ENCODE measurements around the gene DCTN3. TPM values are rescaled to one million over a fixed set of nuclear protein-coding genes. Genes with fewer than 3 reads are reported as not detected.
A peak's percentile ranks its signal among the peaks of the same experiment; 100 is the strongest.

DCTN3 gene
- total RNA-seq, 1 donor, result 84.0 TPM

GRCh38 chr9:34578241-34579103 lies 41.8 kb downstream of the DCTN3 start:
- TF ChIP-seq, protein P1, sequence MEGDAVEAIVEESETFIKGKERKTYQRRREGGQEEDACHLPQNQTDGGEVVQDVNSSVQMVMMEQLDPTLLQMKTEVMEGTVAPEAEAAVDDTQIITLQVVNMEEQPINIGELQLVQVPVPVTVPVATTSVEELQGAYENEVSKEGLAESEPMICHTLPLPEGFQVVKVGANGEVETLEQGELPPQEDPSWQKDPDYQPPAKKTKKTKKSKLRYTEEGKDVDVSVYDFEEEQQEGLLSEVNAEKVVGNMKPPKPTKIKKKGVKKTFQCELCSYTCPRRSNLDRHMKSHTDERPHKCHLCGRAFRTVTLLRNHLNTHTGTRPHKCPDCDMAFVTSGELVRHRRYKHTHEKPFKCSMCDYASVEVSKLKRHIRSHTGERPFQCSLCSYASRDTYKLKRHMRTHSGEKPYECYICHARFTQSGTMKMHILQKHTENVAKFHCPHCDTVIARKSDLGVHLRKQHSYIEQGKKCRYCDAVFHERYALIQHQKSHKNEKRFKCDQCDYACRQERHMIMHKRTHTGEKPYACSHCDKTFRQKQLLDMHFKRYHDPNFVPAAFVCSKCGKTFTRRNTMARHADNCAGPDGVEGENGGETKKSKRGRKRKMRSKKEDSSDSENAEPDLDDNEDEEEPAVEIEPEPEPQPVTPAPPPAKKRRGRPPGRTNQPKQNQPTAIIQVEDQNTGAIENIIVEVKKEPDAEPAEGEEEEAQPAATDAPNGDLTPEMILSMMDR (IDR thresholded peaks at IDR 0.05; ENCODE audit: extremely low read depth, low read depth, low read length), result no peak
- Histone ChIP-seq H2AFZ (ENCODE audit: low read length) (no peak overlapping the region), H3K27ac (ENCODE audit: low read depth, low read length) (no peak overlapping the region), H3K9me3 (ENCODE audit: low read depth, low read length) (no peaks in the 10 kb centered on the region), H3K4me2 (ENCODE audit: insufficient read depth, low read length) (peak overlapping the region; percentile 43), H3K79me2 (ENCODE audit: insufficient read depth, low read length) (no peaks in the 10 kb centered on the region), H3K36me3 (ENCODE audit: insufficient read depth, low read length) (no peaks in the 10 kb centered on the region), H3K4me3 (ENCODE audit: insufficient read depth, low read length) (peak overlapping the region; percentile 45), H3K4me1 (ENCODE audit: insufficient read depth, low read length) (no peaks in the 10 kb centered on the region), H4K20me1 (ENCODE audit: insufficient read depth, low read length) (no peaks in the 10 kb centered on the region), H3K27me3 (ENCODE audit: insufficient read depth, low read length) (peaks cover 56% of the 10 kb centered on the region)
- peak; percentile 98 for DNase-seq (ENCODE audit: insufficient read length, low spot score, missing footprints)

DNA sequence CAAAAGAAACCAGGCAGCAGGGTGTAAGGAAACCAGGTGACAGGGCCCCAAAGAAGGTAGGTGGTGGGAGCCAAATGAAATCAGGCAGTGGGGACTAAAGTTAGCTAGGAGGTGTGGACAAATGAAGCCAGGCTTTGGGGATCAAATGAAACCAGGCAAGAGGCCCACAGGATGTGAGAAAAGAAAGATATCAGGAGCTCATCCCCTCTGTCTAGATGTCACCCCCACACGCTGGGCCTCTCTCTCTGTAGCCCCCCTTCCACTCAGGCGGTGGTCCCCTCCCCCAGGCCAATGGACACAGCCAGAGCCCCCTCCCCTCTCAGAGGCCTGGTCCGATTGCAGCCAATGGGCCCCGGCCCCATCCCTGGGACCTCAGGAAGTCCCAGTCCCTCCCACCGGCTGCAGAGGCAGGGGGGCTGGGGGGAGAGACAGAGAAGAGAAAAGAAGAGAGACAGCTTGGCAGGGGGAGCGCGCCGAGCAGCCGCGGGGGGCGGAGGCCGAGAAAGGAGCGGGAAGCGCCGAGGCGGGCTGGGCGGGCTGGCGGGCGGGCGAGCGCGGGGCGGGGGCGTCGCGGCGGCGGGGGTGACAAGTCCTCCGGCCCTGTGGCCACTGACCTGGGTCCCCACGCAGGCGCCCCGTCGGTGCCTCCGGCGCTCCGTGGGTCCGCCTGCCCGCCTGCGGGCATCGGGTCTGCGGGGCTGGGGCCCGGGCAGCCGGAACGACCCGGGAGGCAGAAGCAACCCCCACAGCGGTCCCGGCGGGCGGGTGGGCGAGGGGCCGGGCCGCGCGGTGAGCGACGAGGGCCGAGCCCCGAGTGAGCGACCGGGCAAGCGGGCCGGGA lies 42.7 kb downstream of the DCTN3 start:
- Histone ChIP-seq H2AFZ (ENCODE audit: low read length) (no peak overlapping the region), H3K79me2 (ENCODE audit: insufficient read depth, low read length) (no peaks in the 10 kb centered on the region), H3K4me2 (ENCODE audit: insufficient read depth, low read length) (peak overlapping the region; percentile 43), H3K4me3 (ENCODE audit: insufficient read depth, low read length) (peak overlapping the region; percentile 45), H3K36me3 (ENCODE audit: insufficient read depth, low read length) (no peaks in the 10 kb centered on the region), H3K27me3 (ENCODE audit: insufficient read depth, low read length) (peaks cover 52% of the 10 kb centered on the region), H4K20me1 (ENCODE audit: insufficient read depth, low read length) (no peaks in the 10 kb centered on the region), H3K4me1 (ENCODE audit: insufficient read depth, low read length) (no peaks in the 10 kb centered on the region), H3K27ac (ENCODE audit: low read depth, low read length) (no peak overlapping the region), H3K9me3 (ENCODE audit: low read depth, low read length) (no peaks in the 10 kb centered on the region)
- TF ChIP-seq, protein P1 (IDR thresholded peaks at IDR 0.05; ENCODE audit: extremely low read depth, low read depth, low read length), result no peak
- no peak for DNase-seq (ENCODE audit: insufficient read length, low spot score, missing footprints)

DNA sequence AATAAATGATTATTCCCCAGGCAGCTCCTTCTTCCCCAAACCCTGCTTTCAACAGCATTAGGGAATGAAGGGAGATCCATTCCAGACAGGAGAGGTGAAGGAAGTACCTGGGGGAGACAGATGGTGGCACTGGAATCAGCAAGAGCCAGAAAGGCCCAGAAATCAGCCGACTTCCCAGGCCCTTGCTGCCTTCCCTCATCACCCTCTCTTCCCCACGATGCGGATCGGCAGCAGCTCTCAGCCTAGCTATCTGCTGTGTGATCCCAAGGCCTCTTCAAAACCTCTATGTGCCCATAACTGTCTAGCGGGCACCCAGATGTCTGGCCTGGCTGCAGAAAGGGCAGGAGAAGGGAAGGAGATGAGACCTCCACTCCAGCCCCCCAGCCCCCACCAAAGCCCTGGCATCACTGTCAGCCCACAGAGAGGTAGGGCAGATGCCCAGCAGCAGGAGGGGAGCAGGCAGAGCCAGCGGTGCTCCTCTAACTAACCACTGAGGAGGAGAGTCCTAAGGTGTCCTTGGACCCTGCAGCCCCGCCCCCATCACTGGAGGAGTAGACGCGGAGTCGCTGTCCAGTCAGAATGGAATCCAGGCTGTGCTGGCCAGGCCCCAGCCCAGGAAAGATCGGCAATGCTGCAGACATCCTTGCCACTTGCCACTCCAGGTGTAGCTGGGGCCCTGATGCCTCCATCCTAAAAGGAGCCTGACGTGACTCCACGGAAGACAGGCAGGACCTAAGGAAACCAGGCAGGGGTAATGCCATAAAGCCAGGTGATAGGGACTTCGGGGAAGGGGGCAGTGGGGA lies 43.5 kb downstream of the DCTN3 start:
- Histone ChIP-seq H3K9me3 (ENCODE audit: low read depth, low read length) (no peaks in the 10 kb centered on the region), H3K79me2 (ENCODE audit: insufficient read depth, low read length) (no peaks in the 10 kb centered on the region), H3K27me3 (ENCODE audit: insufficient read depth, low read length) (peaks cover 45% of the 10 kb centered on the region), H3K4me1 (ENCODE audit: insufficient read depth, low read length) (no peaks in the 10 kb centered on the region), H3K36me3 (ENCODE audit: insufficient read depth, low read length) (no peaks in the 10 kb centered on the region), H2AFZ (ENCODE audit: low read length) (no peak overlapping the region), H3K4me2 (ENCODE audit: insufficient read depth, low read length) (no peak overlapping the region), H3K27ac (ENCODE audit: low read depth, low read length) (no peak overlapping the region), H3K4me3 (ENCODE audit: insufficient read depth, low read length) (no peak overlapping the region), H4K20me1 (ENCODE audit: insufficient read depth, low read length) (no peaks in the 10 kb centered on the region)
- no peak for DNase-seq (ENCODE audit: insufficient read length, low spot score, missing footprints)
- TF ChIP-seq, protein P1 (IDR thresholded peaks at IDR 0.05; ENCODE audit: extremely low read depth, low read depth, low read length), result no peak
